Neutrophil (primary cell): ENCODE results near the gene CACNA1D.

Source experiments
- H3K27ac ChIP-seq: fragments of 200-600 bp; sonication (generic); 2 replicates; pipeline ENCODE4 v1.5.1; 2016; ENCODE audit warnings: mild to moderate bottlenecking, moderate library complexity
- H3K27me3 ChIP-seq: fragments of 200-600 bp; sonication (generic); 2 replicates; pipeline ENCODE4 v1.6.0; 2016; ENCODE audit warnings: mild to moderate bottlenecking
- H3K36me3 ChIP-seq: fragments of 200-600 bp; sonication (generic); 2 replicates; pipeline ENCODE4 v1.5.1; 2017
- H3K4me1 ChIP-seq, 2 experiments: fragments of 200-600 bp in 1 of 2; sonication (generic) in 1 of 2; 1 replicate in 1 of 2; 2 replicates in 1 of 2; pipeline versions ENCODE4 v1.5.1 to v1.6.1; 2013 to 2016; ENCODE audit warnings: low read depth in 1 of 2, low read length in 1 of 2, mild to moderate bottlenecking in 1 of 2, moderate library complexity in 1 of 2; ENCODE audit not compliant: control insufficient read depth in 1 of 2, insufficient read depth in 1 of 2
- H3K4me3 ChIP-seq, 2 experiments: fragments of 200-600 bp in 1 of 2; sonication (generic) in 1 of 2; 1 replicate in 1 of 2; 2 replicates in 1 of 2; pipeline ENCODE4 v1.5.1; 2013 to 2016; ENCODE audit warnings: low read depth in 1 of 2, low read length in 1 of 2, mild to moderate bottlenecking in 1 of 2, moderate library complexity in 1 of 2
- H3K9me3 ChIP-seq: fragments of 200-600 bp; sonication (generic); 2 replicates; pipeline ENCODE4 v1.5.1; 2016
- CTCF ChIP-seq: fragments of 200-600 bp; sonication (generic); IDR thresholded peaks from 2 replicates; pipeline ENCODE4 v1.5.1; 2016; ENCODE audit warnings: antibody characterized with exemption

Gene CACNA1D

GRCh38 chr3:53491276-53491675 is 3.1 kb upstream of the CACNA1D start:
- Histone ChIP-seq H3K4me1 (peaks cover 0 to 11% of the 10 kb centered on the region in 2 experiments), H3K4me3 (no peak overlapping the region), H3K27ac (no peak overlapping the region), H3K9me3 (no peaks in the 10 kb centered on the region), H3K27me3 (peaks cover 82% of the 10 kb centered on the region), H3K36me3 (no peaks in the 10 kb centered on the region)
- no peak for TF ChIP-seq CTCF

GRCh38 chr3:53493595-53493962 is 832 bp upstream of the CACNA1D start:
- H3K36me3 ChIP-seq, result no peaks in the 10 kb centered on the region
- peaks cover 0 to 11% of the 10 kb centered on the region in 2 experiments for H3K4me1 ChIP-seq
- TF ChIP-seq CTCF, result no peak
- H3K27me3 ChIP-seq, result peaks cover 98% of the 10 kb centered on the region
- no peak overlapping the region for H3K4me3 ChIP-seq
- H3K9me3 ChIP-seq, result no peaks in the 10 kb centered on the region
- no peak overlapping the region for H3K27ac ChIP-seq

GRCh38 chr3:53495146-53495519 is 722 bp downstream of the CACNA1D start:
- H3K36me3 ChIP-seq, result no peaks in the 10 kb centered on the region
- no peak overlapping the region for H3K27ac ChIP-seq
- no peak for TF ChIP-seq CTCF
- H3K4me1 ChIP-seq, result peaks cover 0 to 11% of the 10 kb centered on the region in 2 experiments
- no peaks in the 10 kb centered on the region for H3K9me3 ChIP-seq
- no peak overlapping the region for H3K4me3 ChIP-seq
- H3K27me3 ChIP-seq, result peaks cover 96% of the 10 kb centered on the region

GRCh38 chr3:53495520-53496391 is 1.3 kb downstream of the CACNA1D start:
- no peaks in the 10 kb centered on the region for H3K36me3 ChIP-seq
- no peaks in the 10 kb centered on the region for H3K9me3 ChIP-seq
- peaks cover 0 to 11% of the 10 kb centered on the region in 2 experiments for H3K4me1 ChIP-seq
- no peak overlapping the region for H3K27ac ChIP-seq
- TF ChIP-seq CTCF, result no peak
- peaks cover 96% of the 10 kb centered on the region for H3K27me3 ChIP-seq
- no peak overlapping the region for H3K4me3 ChIP-seq

GRCh38 chr3:53496392-53496670 is 1.9 kb downstream of the CACNA1D start:
- no peak overlapping the region for H3K27ac ChIP-seq
- H3K27me3 ChIP-seq, result peaks cover 96% of the 10 kb centered on the region
- H3K36me3 ChIP-seq, result no peaks in the 10 kb centered on the region
- no peak for TF ChIP-seq CTCF
- H3K4me1 ChIP-seq, result peaks cover 0 to 11% of the 10 kb centered on the region in 2 experiments
- H3K9me3 ChIP-seq, result no peaks in the 10 kb centered on the region
- no peak overlapping the region for H3K4me3 ChIP-seq
